Ovary (tissue), 9 donors: Measurements from ENCODE around the gene PYDC1. TPM values are rescaled to one million over a fixed set of nuclear protein-coding genes. Genes with fewer than 3 reads are reported as not detected.
"Not testable (repeated sequence)": the region's sequence is repeated elsewhere in the genome, so short reads cannot be mapped to it uniquely, and the experiment has no call there.

Experiments
- DNase-seq, 5 donors: peaks; one replicate each; pipeline ENCODE4 v3.0.0-alpha.2; 2019 to 2020
- H3K27ac ChIP-seq, 2 donors: fragments of 200-600 bp; one replicate each; pipeline versions ENCODE4 v1.5.1 to v1.8.0; 2019 to 2022
- H3K27me3 ChIP-seq: fragments of 200-600 bp; one replicate; pipeline ENCODE4 v1.8.0; 2022
- H3K36me3 ChIP-seq: fragments of 200-600 bp; sonication (generic); one replicate; pipeline ENCODE4 v1.5.1; 2019
- H3K4me1 ChIP-seq: one replicate; pipeline ENCODE4 v1.8.1; 2013; ENCODE audit warnings: mild to moderate bottlenecking, moderate library complexity; ENCODE audit not compliant: insufficient read depth
- H3K4me3 ChIP-seq: fragments of 200-600 bp; sonication (generic); one replicate; pipeline ENCODE4 v1.5.1; 2017
- H3K9me3 ChIP-seq, 2 donors: fragments of 200-600 bp in 1 of 2; sonication (generic) in 1 of 2; one replicate each; pipeline versions ENCODE4 v1.5.1 to v1.8.1; 2013 to 2019; ENCODE audit warnings: mild to moderate bottlenecking in 1 of 2, moderate library complexity in 1 of 2
- CTCF ChIP-seq, 3 donors: fragments of 450-650 bp in 2 of 3; fragments of 200-600 bp in 1 of 3; IDR thresholded peaks; one replicate each; pipeline versions ENCODE4 v1.5.1 to v1.8.0; 2016 to 2022; ENCODE audit warnings: antibody characterized with exemption in 3 of 3, mild to moderate bottlenecking in 1 of 3
- EP300 ChIP-seq: sonication (generic); formaldehyde crosslinking; IDR thresholded peaks from one replicate; pipeline ENCODE4 v1.6.1; 2017; ENCODE audit warnings: antibody characterized with exemption
- POLR2A ChIP-seq: fragments of 450-650 bp; IDR thresholded peaks from one replicate; pipeline ENCODE4 v1.6.1; 2017; ENCODE audit warnings: antibody characterized with exemption, mild to moderate bottlenecking, moderate library complexity
- WGBS, 3 donors: extraction: QIAGEN DNeasy Blood & Tissue Kit in 1 of 3; methylation state at CpG; one replicate each; pipeline versions ENCODE4 v1.1.5 to v1.1.7; 2013 to 2017; 5-methylcytosine and 5-hydroxymethylcytosine counted together
- intact Hi-C, 4 donors: fragments of 100-400 bp; cut with DNase I; formaldehyde crosslinking; loops; one replicate each; pipeline versions ENCODE4 v1.11.0 to v1.15.1; 2022 to 2023
- polyA plus RNA-seq, 2 donors: library from polyadenylated mRNA; stranded (reverse); fragments of 200-250 nt in 1 of 2; fragments of 350-450 nt in 1 of 2; fragmentation: Illumina TruSeq in 1 of 2; extraction: RNeasy Lipid Tissue Mini Kit (QIAGEN cat#74804) in 1 of 2; gene quantifications; one replicate each; pipeline ENCODE4 v1.2.3, GENCODE V29; 2013 to 2014
- total RNA-seq, 7 donors: library from RNA; depleted of rRNA in 2 of 7; stranded (reverse); fragments of >200 nt in 2 of 7; fragmentation: NEBNext Ultra II Directional in 3 of 7; extraction: Animal tissue kit (Norgen Biotek cat#: 25700) in 3 of 7; gene quantifications; one replicate each; pipeline versions ENCODE4 v1.1.0 to v1.2.4, GENCODE V29; 2016 to 2023
- donor health status: DM: no; HTN: no; CAD: no; lungs with moderate emphysema.
- donor health status: DM: no; HTN: no; CAD: no.
- donor health status: Bipolar disorder and iron deficiency.
- donor health status: DM: yes; HTN: yes; CAD: no.
- donor health status: DM: no; HTN: no; CAD: no.
- donor health status: DM: yes; HTN: yes; CAD: no.

PYDC1 gene
- total and polyA plus RNA-seq, 9 donors: not detected

- intact Hi-C loops: loop anchor here in 1 of 4 donors (10.0 kb wide), 1 partner anchor 223 kb away; the partner anchor contains the start of gene COX6A2
- Histone ChIP-seq H3K9me3 (no peaks in the 10 kb centered on the region), H3K36me3 (no peaks in the 10 kb centered on the region), H3K4me3 (peak overlapping the region; percentile 77), H3K27ac (peak overlapping the region in 1 of 2 donors; percentile 22), H3K4me1 (peaks cover 7% of the 10 kb centered on the region), H3K27me3 (no peaks in the 10 kb centered on the region)
- WGBS, 3 donors: 9 to 16% (median 10%) methylated on average over 28 to 35 of the region's 35 CpGs
- peak in 4 of 5 donors; percentile 26 to 64 (median 49) for DNase-seq
- TF ChIP-seq CTCF (IDR thresholded peaks at IDR 0.05) (no peak), EP300 (no peak)
Observed at GRCh38 chr16:31201582-31202413, 15.1 kb downstream of the PYDC1 start.

- no peak for TF ChIP-seq EP300
- no peak for TF ChIP-seq CTCF (IDR thresholded peaks at IDR 0.05)
- TF ChIP-seq POLR2A: no peak
- Histone ChIP-seq H3K4me1 (peaks cover 7% of the 10 kb centered on the region), H3K27me3 (no peaks in the 10 kb centered on the region), H3K9me3 (no peaks in the 10 kb centered on the region), H3K4me3 (no peak overlapping the region), H3K27ac (peak overlapping the region in 1 of 2 donors; percentile 22), H3K36me3 (no peaks in the 10 kb centered on the region)
- intact Hi-C loops: loop anchor here in 1 of 4 donors (10.0 kb wide), 1 partner anchor 224 kb away; the partner anchor contains the start of gene COX6A2
- 48 to 58% (median 55%) methylated on average over 8 of the region's 8 CpGs for WGBS, 3 donors
- no peak for DNase-seq
Observed at GRCh38 chr16:31200821-31201568, 15.9 kb downstream of the PYDC1 start.

- not testable (repeated sequence) for H3K27ac ChIP-seq, H3K36me3 ChIP-seq, H3K4me1 ChIP-seq, H3K27me3 ChIP-seq, H3K4me3 ChIP-seq, DNase-seq, H3K9me3 ChIP-seq
- WGBS, 3 donors: 77 to 89% (median 78%) methylated on average over 8 of the region's 8 CpGs
- intact Hi-C loops: loop anchor here in 1 of 4 donors (10.0 kb wide), 1 partner anchor 225 kb away; the partner anchor contains the start of gene COX6A2
Observed at GRCh38 chr16:31200111-31200510, 16.8 kb downstream of the PYDC1 start.

- Histone ChIP-seq H3K27me3 (no peaks in the 10 kb centered on the region), H3K9me3 (no peaks in the 10 kb centered on the region), H3K4me1 (peaks cover 7% of the 10 kb centered on the region), H3K27ac (no peak overlapping the region), H3K4me3 (no peak overlapping the region), H3K36me3 (no peaks in the 10 kb centered on the region)
- no peak for TF ChIP-seq CTCF (IDR thresholded peaks at IDR 0.05)
- TF ChIP-seq POLR2A: no peak
- no peak for TF ChIP-seq EP300
- intact Hi-C loops: loop anchor here in 2 of 4 donors (10.0 kb wide), 2 partner anchors 225 to 315 kb away; partner anchors contain the start of gene COX6A2 (in 1 of the 2)
- 71 to 83% (median 78%) methylated on average over 5 of the region's 5 CpGs for WGBS, 3 donors
- DNase-seq: no peak
Observed at GRCh38 chr16:31199430-31200041, 17.4 kb downstream of the PYDC1 start.
